Measurements from ENCODE around the gene CYCS.
"Not testable (repeated sequence)": the region's sequence is repeated elsewhere in the genome, so short reads cannot be mapped to it uniquely, and the experiment has no call there.

CYCS gene

GRCh38 chr7:25159983-25160596 is 35.0 kb upstream of the CYCS start:
- H3K27ac ChIP-seq, result not testable (repeated sequence)
- TF ChIP-seq CTCF (conservative IDR thresholded peaks at IDR 0.05), result peak; percentile 62

- no peak for TF ChIP-seq CTCF (conservative IDR thresholded peaks at IDR 0.05)
- no peak overlapping the region for H3K27ac ChIP-seq
Observed at GRCh38 chr7:25158966-25159365, 33.9 kb upstream of the CYCS start.

- TF ChIP-seq CTCF (conservative IDR thresholded peaks at IDR 0.05), result no peak
- no peak overlapping the region for H3K27ac ChIP-seq
Observed at GRCh38 chr7:25151773-25152172, 26.7 kb upstream of the CYCS start.

GRCh38 chr7:25149836-25150235 is 24.8 kb upstream of the CYCS start:
- no peak for TF ChIP-seq CTCF (conservative IDR thresholded peaks at IDR 0.05)
- H3K27ac ChIP-seq, result no peak overlapping the region

GRCh38 chr7:25148772-25149575 is 23.9 kb upstream of the CYCS start:
- TF ChIP-seq CTCF (conservative IDR thresholded peaks at IDR 0.05), result no peak
- H3K27ac ChIP-seq, result no peak overlapping the region

- TF ChIP-seq CTCF (conservative IDR thresholded peaks at IDR 0.05), result no peak
- H3K27ac ChIP-seq, result no peak overlapping the region
Observed at GRCh38 chr7:25143763-25144162, 18.7 kb upstream of the CYCS start.

GRCh38 chr7:25139536-25139935 is 14.5 kb upstream of the CYCS start:
- no peak for TF ChIP-seq CTCF (conservative IDR thresholded peaks at IDR 0.05)

More at GRCh38 chr7:25139536-25139935, 14.5 kb upstream of the CYCS start:
- no peak overlapping the region for H3K27ac ChIP-seq

All from VCaP (cell line).